Skeletal muscle cell (primary cell): ENCODE measurements around the gene SHISA8.

Experiments used
- DNase-seq: peaks from one replicate; pipeline ENCODE4 v3.0.0-alpha.2; 2010; ENCODE audit warnings: low read depth
- H3K4me3 ChIP-seq: 2 replicates; pipeline ENCODE4 v1.5.1; 2011; ENCODE audit warnings: low read depth, mild to moderate bottlenecking, control low read depth, low read length, moderate library complexity

SHISA8 gene

GRCh38 chr22:41902932-41903421 lies 11.9 kb downstream of the SHISA8 start:
- DNase-seq: no peak
- no peak overlapping the region for H3K4me3 ChIP-seq

- DNase-seq: no peak
- H3K4me3 ChIP-seq: no peak overlapping the region
These were observed 12.9 kb downstream of the SHISA8 start for GRCh38 chr22:41902016-41902415.

GRCh38 chr22:41900652-41901312 lies 14.1 kb downstream of the SHISA8 start:
- no peak overlapping the region for H3K4me3 ChIP-seq
- no peak for DNase-seq

GRCh38 chr22:41899992-41900651 lies 14.8 kb downstream of the SHISA8 start:
- no peak for DNase-seq
- no peak overlapping the region for H3K4me3 ChIP-seq

- H3K4me3 ChIP-seq: no peak overlapping the region
- DNase-seq: no peak
These were observed 15.8 kb downstream of the SHISA8 start for GRCh38 chr22:41899110-41899509.

GRCh38 chr22:41898645-41899044 lies 16.2 kb downstream of the SHISA8 start:
- H3K4me3 ChIP-seq: no peak overlapping the region
- DNase-seq: no peak

GRCh38 chr22:41893591-41894375 lies 21.1 kb downstream of the SHISA8 start:
- H3K4me3 ChIP-seq: no peak overlapping the region
- DNase-seq: no peak

GRCh38 chr22:41892721-41893120 lies 22.2 kb downstream of the SHISA8 start:
- H3K4me3 ChIP-seq: no peak overlapping the region
- no peak for DNase-seq

- DNase-seq: no peak
These were observed 23.5 kb downstream of the SHISA8 start for GRCh38 chr22:41891407-41891806.

GRCh38 chr22:41888627-41889200 lies 26.2 kb downstream of the SHISA8 start:
- DNase-seq: no peak
- H3K4me3 ChIP-seq: no peak overlapping the region

More at GRCh38 chr22:41891407-41891806, 23.5 kb downstream of the SHISA8 start:
- no peak overlapping the region for H3K4me3 ChIP-seq

- H3K4me3 ChIP-seq: no peak overlapping the region
- DNase-seq: no peak
These were observed 29.4 kb downstream of the SHISA8 start for GRCh38 chr22:41885516-41885915.

GRCh38 chr22:41885116-41885515 lies 29.8 kb downstream of the SHISA8 start:
- DNase-seq: no peak
- no peak overlapping the region for H3K4me3 ChIP-seq

GRCh38 chr22:41883400-41883799 lies 31.5 kb downstream of the SHISA8 start:
- H3K4me3 ChIP-seq: no peak overlapping the region
- DNase-seq: no peak

- no peak overlapping the region for H3K4me3 ChIP-seq
- no peak for DNase-seq
These were observed 34.2 kb downstream of the SHISA8 start for GRCh38 chr22:41880653-41881052.

- H3K4me3 ChIP-seq: no peak overlapping the region
- no peak for DNase-seq
These were observed 38.2 kb downstream of the SHISA8 start for GRCh38 chr22:41876675-41877074.

- no peak overlapping the region for H3K4me3 ChIP-seq
- no peak for DNase-seq
These were observed 38.6 kb downstream of the SHISA8 start for GRCh38 chr22:41876275-41876674.

GRCh38 chr22:41875531-41876270 lies 39.2 kb downstream of the SHISA8 start:
- no peak for DNase-seq

GRCh38 chr22:41874090-41874489 lies 40.8 kb downstream of the SHISA8 start:
- no peak for DNase-seq
- no peak overlapping the region for H3K4me3 ChIP-seq

More at GRCh38 chr22:41875531-41876270, 39.2 kb downstream of the SHISA8 start:
- no peak overlapping the region for H3K4me3 ChIP-seq

- DNase-seq: no peak
- no peak overlapping the region for H3K4me3 ChIP-seq
These were observed 41.5 kb downstream of the SHISA8 start for GRCh38 chr22:41873391-41873790.
